ENCODE data around the gene RASAL1. TPM values are rescaled to one million over a fixed set of nuclear protein-coding genes. Genes with fewer than 3 reads are reported as not detected.
A peak's percentile ranks its signal among the peaks of the same experiment; 100 is the strongest.

RASAL1 gene
- total RNA-seq, 1 donor from 2014 or later, result 0.21 TPM

DNA sequence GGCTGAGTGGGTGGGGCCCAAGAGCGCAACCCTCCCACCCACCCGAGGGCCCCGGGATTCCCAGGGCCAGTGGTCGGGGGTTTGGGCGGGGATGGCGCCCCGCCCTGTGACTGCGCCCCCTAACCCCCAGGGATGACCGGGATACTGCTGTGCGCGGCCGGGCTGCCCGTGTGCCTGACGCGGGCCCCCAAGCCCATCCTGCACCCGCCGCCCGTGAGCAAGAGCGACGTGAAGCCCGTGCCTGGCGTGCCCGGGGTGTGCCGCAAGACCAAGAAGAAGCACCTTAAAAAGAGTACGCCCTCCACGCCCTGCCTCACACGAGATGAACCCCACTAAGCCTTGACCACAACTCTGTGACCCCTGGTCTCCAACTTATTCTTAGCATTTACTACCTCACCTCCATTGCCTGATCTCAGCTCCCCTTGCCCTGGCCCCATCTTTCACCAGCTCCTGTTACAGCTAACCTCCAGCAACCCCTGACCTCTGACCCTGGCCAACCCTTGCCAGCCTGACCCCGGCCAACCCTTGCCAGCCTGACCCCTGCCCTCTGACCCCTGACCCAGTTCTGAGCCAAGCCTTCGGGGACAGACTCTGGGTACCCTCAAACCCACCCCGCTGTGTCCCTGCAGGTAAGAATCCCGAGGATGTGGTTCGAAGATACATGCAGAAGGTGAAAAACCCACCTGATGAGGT lies 42.0 kb downstream of the RASAL1 start:
- Mint-ChIP-seq H3K4me1 (ENCODE audit: unreplicated experiment) (peaks cover 57% of the 10 kb centered on the region), H3K9me3 (ENCODE audit: unreplicated experiment) (no peaks in the 10 kb centered on the region)

DNA sequence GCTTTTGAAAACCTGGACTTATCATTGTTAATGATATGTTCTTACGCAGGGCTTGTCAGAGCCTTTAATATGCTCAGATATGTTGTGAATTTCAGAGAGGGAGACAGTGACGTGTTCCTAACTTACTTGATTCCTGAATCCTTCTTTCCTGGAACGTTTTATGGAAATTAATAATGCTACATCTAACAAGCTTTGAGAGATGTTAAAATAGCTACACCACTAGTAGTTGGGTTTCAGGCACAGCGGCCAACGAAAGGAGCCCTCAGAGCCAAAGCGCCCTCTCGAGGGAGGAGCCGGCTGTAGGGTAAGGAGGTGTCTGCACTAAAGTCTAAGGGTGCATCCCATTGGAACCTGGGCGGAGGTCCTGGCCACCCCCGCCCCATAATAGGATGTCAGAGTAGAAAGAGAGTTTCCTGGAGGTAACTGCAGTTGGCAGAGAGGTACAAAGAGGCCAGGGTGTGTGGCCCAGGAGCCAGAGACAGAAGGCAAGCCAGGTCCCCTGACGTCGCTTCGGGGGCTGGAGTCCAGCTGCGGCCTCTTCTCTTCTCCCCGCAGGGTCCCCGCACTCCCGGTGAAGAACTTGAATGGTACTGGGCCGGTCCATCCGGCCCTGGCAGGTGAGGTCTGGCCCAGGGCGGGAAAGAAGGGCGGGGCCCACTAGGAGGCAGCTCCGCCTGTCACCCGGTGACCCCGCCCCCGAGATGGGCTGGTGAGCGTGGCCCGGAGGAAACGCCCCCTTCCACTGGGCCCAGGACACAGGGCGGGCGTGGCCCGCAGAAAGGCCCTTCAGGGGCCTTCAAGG lies 42.8 kb downstream of the RASAL1 start:
- peak; percentile 48 for DNase-seq (ENCODE audit: low spot score)
- H3K27ac Mint-ChIP-seq (ENCODE audit: unreplicated experiment), result no peak overlapping the region
- H3K4me1 Mint-ChIP-seq (ENCODE audit: unreplicated experiment), result peaks cover 57% of the 10 kb centered on the region
- TF ChIP-seq, protein P1, sequence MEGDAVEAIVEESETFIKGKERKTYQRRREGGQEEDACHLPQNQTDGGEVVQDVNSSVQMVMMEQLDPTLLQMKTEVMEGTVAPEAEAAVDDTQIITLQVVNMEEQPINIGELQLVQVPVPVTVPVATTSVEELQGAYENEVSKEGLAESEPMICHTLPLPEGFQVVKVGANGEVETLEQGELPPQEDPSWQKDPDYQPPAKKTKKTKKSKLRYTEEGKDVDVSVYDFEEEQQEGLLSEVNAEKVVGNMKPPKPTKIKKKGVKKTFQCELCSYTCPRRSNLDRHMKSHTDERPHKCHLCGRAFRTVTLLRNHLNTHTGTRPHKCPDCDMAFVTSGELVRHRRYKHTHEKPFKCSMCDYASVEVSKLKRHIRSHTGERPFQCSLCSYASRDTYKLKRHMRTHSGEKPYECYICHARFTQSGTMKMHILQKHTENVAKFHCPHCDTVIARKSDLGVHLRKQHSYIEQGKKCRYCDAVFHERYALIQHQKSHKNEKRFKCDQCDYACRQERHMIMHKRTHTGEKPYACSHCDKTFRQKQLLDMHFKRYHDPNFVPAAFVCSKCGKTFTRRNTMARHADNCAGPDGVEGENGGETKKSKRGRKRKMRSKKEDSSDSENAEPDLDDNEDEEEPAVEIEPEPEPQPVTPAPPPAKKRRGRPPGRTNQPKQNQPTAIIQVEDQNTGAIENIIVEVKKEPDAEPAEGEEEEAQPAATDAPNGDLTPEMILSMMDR (IDR thresholded peaks at IDR 0.05; ENCODE audit: unreplicated experiment), result no peak
- H3K4me3 Mint-ChIP-seq (ENCODE audit: unreplicated experiment), result peak overlapping the region; percentile 79
- H3K9me3 Mint-ChIP-seq (ENCODE audit: unreplicated experiment), result no peaks in the 10 kb centered on the region
- peaks cover 33% of the 10 kb centered on the region for H3K27me3 Mint-ChIP-seq (ENCODE audit: unreplicated experiment)
- peaks cover 16% of the 10 kb centered on the region for H3K36me3 Mint-ChIP-seq (ENCODE audit: low read depth, unreplicated experiment)

More for the DNA sequence above, 42.0 kb downstream of the RASAL1 start:
- H3K4me3 Mint-ChIP-seq (ENCODE audit: unreplicated experiment), result peak overlapping the region; percentile 47
- TF ChIP-seq, protein P1 (IDR thresholded peaks at IDR 0.05; ENCODE audit: unreplicated experiment), result no peak
- no peak overlapping the region for H3K27ac Mint-ChIP-seq (ENCODE audit: unreplicated experiment)
- no peak for DNase-seq (ENCODE audit: low spot score)
- H3K27me3 Mint-ChIP-seq (ENCODE audit: unreplicated experiment), result peaks cover 29% of the 10 kb centered on the region
- peaks cover 10% of the 10 kb centered on the region for H3K36me3 Mint-ChIP-seq (ENCODE audit: low read depth, unreplicated experiment)

DNA sequence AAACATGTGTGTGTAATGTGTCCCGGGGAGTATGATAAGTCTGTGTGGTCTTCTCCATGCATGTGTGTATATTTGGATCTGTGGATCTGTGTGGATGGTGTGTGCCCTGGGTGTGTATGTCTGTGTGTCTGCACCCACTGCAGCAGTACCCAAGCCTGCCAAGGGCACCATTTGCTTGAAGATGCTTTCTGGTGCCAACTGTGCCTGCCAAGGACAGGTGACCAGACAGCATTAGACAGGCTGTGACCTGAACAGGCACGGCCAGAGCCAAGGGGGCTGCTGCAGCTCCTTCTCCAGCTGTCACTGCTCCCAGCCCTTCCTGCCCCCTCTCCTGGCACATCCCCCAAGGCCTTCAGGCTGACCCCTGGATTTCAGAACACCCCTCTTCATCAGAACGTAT lies 44.1 kb downstream of the RASAL1 start:
- TF ChIP-seq, protein P1 (IDR thresholded peaks at IDR 0.05; ENCODE audit: unreplicated experiment), result no peak
- peaks cover 36% of the 10 kb centered on the region for H3K27me3 Mint-ChIP-seq (ENCODE audit: unreplicated experiment)
- no peak for DNase-seq (ENCODE audit: low spot score)
- H3K4me3 Mint-ChIP-seq (ENCODE audit: unreplicated experiment), result peak overlapping the region; percentile 27
- H3K36me3 Mint-ChIP-seq (ENCODE audit: low read depth, unreplicated experiment), result peaks cover 16% of the 10 kb centered on the region
- no peak overlapping the region for H3K27ac Mint-ChIP-seq (ENCODE audit: unreplicated experiment)
- H3K9me3 Mint-ChIP-seq (ENCODE audit: unreplicated experiment), result no peaks in the 10 kb centered on the region
- peaks cover 63% of the 10 kb centered on the region for H3K4me1 Mint-ChIP-seq (ENCODE audit: unreplicated experiment)

DNA sequence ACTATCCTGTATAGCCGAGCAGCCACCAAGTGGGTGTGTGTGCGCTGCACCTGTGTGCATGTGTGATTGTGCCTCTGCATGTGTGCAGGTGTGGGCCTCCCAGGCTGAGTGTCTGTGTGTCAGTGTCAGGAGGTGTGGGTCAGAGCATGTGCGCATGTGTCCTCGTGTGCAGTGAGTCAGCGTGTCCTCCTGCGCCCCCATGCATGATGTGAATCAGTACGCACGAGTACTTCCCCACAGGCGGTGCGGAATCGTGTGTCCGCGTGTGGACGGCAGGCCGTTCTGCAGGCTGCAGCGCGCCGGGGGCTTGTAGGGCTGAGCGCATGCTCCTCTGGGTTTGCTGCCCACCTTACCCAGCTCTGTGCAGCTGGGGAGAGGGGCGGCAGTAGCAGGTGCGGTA lies 44.8 kb downstream of the RASAL1 start:
- Mint-ChIP-seq H3K36me3 (ENCODE audit: low read depth, unreplicated experiment) (peaks cover 18% of the 10 kb centered on the region), H3K9me3 (ENCODE audit: unreplicated experiment) (no peaks in the 10 kb centered on the region), H3K4me3 (ENCODE audit: unreplicated experiment) (no peak overlapping the region), H3K27ac (ENCODE audit: unreplicated experiment) (no peak overlapping the region), H3K27me3 (ENCODE audit: unreplicated experiment) (peaks cover 36% of the 10 kb centered on the region), H3K4me1 (ENCODE audit: unreplicated experiment) (peaks cover 70% of the 10 kb centered on the region)
- TF ChIP-seq, protein P1 (IDR thresholded peaks at IDR 0.05; ENCODE audit: unreplicated experiment), result no peak
- DNase-seq (ENCODE audit: low spot score), result no peak

DNA sequence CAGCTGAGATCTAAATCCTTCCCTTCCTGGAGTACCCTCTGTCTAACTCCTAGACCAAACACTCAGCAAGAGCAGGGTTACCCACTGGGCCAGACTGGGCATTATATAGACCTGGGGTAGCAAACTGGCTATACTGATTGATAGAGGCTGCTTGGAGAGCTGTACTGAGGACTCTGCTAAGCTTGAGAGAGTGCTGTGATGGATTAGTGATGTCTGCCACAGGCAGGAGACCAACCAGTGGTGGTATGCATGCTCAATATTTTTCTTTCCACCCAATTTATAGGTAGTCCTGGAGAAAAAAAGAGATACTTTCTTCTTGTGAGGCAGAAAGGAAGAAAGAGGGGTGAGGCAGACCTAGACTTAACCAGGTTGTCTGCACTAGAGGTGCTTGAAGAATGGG lies 45.7 kb downstream of the RASAL1 start:
- peaks cover 70% of the 10 kb centered on the region for H3K4me1 Mint-ChIP-seq (ENCODE audit: unreplicated experiment)
- peaks cover 36% of the 10 kb centered on the region for H3K27me3 Mint-ChIP-seq (ENCODE audit: unreplicated experiment)
- H3K9me3 Mint-ChIP-seq (ENCODE audit: unreplicated experiment), result no peaks in the 10 kb centered on the region
- H3K27ac Mint-ChIP-seq (ENCODE audit: unreplicated experiment), result peak overlapping the region; percentile 69
- TF ChIP-seq, protein P1 (IDR thresholded peaks at IDR 0.05; ENCODE audit: unreplicated experiment), result no peak
- peaks cover 23% of the 10 kb centered on the region for H3K36me3 Mint-ChIP-seq (ENCODE audit: low read depth, unreplicated experiment)
- no peak for DNase-seq (ENCODE audit: low spot score)
- peak overlapping the region; percentile 70 for H3K4me3 Mint-ChIP-seq (ENCODE audit: unreplicated experiment)

Measured in endothelial cell (in vitro differentiated cells).